ENCODE results near the gene NAPEPLD. TPM values are rescaled to one million over a fixed set of nuclear protein-coding genes. Genes with fewer than 3 reads are reported as not detected.
A peak's percentile ranks its signal among the peaks of the same experiment; 100 is the strongest.
"Not testable (repeated sequence)": the region's sequence is repeated elsewhere in the genome, so short reads cannot be mapped to it uniquely, and the experiment has no call there.

The NAPEPLD gene
- polyA plus RNA-seq (2.6 to 3.8 TPM (median 3.4 TPM) in 3 replicates), polyA minus RNA-seq (2.6 to 5.8 TPM (median 5.0 TPM) in 3 replicates)
- polyA plus RNA-seq (2011; ENCODE audit: low read depth) = 1.6 TPM
- 1.7 and 3.4 TPM in 2 replicates for polyA plus RNA-seq (2011; cell fraction: cytosol; rRNA removed)
- polyA plus RNA-seq (2011; cell fraction: nucleus; rRNA removed) = 4.0 and 4.7 TPM in 2 replicates
- 2.8 and 3.4 TPM in 2 replicates for polyA plus RNA-seq (2012; ENCODE audit: low replicate concordance)
- polyA minus RNA-seq (2011; cell fraction: cytosol; rRNA and poly(A)+ RNA removed) = 1.9 TPM
- 3.8 and 6.8 TPM in 2 replicates for polyA minus RNA-seq (2011; cell fraction: nucleus; rRNA and poly(A)+ RNA removed)

- Histone ChIP-seq H3K4me1 (ENCODE audit: control insufficient read depth, extremely low read depth, insufficient read depth, low read length) (peaks cover 14% of the 10 kb centered on the region), H3K4me3 (ENCODE audit: control insufficient read depth in 2 of 3, extremely low read depth in 1 of 3, insufficient read depth in 2 of 3, low read depth in 1 of 3, low read length in 3 of 3) (peak within 1 kb of the TSS; percentile 51 to 96 (median 92)), H3K9ac (ENCODE audit: control insufficient read depth, extremely low read depth, insufficient read depth, low read length) (peak within 1 kb of the TSS; percentile 82), H4K20me1 (ENCODE audit: control insufficient read depth, extremely low read depth, insufficient read depth, low read length) (no peaks in the 10 kb centered on the region), H3K27ac (ENCODE audit: control insufficient read depth, insufficient read depth, low read length) (peak within 1 kb of the TSS; percentile 85), H3K4me2 (ENCODE audit: control insufficient read depth, extremely low read depth, insufficient read depth, low read depth, low read length) (peak within 1 kb of the TSS; percentile 92), H2AFZ (ENCODE audit: control insufficient read depth, low read length) (peak within 1 kb of the TSS; percentile 93), H3K9me1 (ENCODE audit: control insufficient read depth, extremely low read depth, insufficient read depth, low read length) (no peaks in the 10 kb centered on the region), H3K27me3 (ENCODE audit: control insufficient read depth, extremely low read depth, insufficient read depth, low read length) (no peaks in the 10 kb centered on the region), H3K36me3 (ENCODE audit: control insufficient read depth in 2 of 2, extremely low read depth in 1 of 2, insufficient read depth in 2 of 2, low read length in 2 of 2) (no peaks in the 10 kb centered on the region), H3K79me2 (ENCODE audit: control insufficient read depth, insufficient read depth, low read length) (peaks cover 4% of the 10 kb centered on the region), H3K9me3 (ENCODE audit: control insufficient read depth, low read depth, low read length) (no peaks in the 10 kb centered on the region)
- DNase-seq (ENCODE audit: low read depth, low spot score) (no peak), FAIRE-seq (no peak)
- TF ChIP-seq EZH2 (IDR thresholded peaks at IDR 0.05; ENCODE audit: low read length) (no peak), CTCF (optimal IDR thresholded peaks at IDR 0.05 in 1 of 3, IDR thresholded peaks at IDR 0.05 in 1 of 3, conservative IDR thresholded peaks at IDR 0.05 in 1 of 3; ENCODE audit: extremely low read depth in 1 of 3, insufficient read depth in 2 of 3, low read length in 3 of 3) (no peak)
- dilution Hi-C loops (cut with MboI; ENCODE audit: extremely low pct_ligation_motif_present, low sequenced_read_pairs) = no loop called here
Observed at GRCh38 chr7:103148994-103149807, at the start of gene NAPEPLD. Gene NAPEPLD, minus strand, starts transcription at chr7:103149099. Its CDS starts 20,323 bp downstream, at chr7:103128776.

- H3K9me1 ChIP-seq (ENCODE audit: control insufficient read depth, extremely low read depth, insufficient read depth, low read length); H3K4me2 ChIP-seq (ENCODE audit: control insufficient read depth, extremely low read depth, insufficient read depth, low read depth, low read length); H4K20me1 ChIP-seq (ENCODE audit: control insufficient read depth, extremely low read depth, insufficient read depth, low read length); H3K27me3 ChIP-seq (ENCODE audit: control insufficient read depth, extremely low read depth, insufficient read depth, low read length); H3K79me2 ChIP-seq (ENCODE audit: control insufficient read depth, insufficient read depth, low read length); FAIRE-seq; H3K36me3 ChIP-seq (ENCODE audit: control insufficient read depth in 2 of 2, extremely low read depth in 1 of 2, insufficient read depth in 2 of 2, low read length in 2 of 2); H3K9ac ChIP-seq (ENCODE audit: control insufficient read depth, extremely low read depth, insufficient read depth, low read length); DNase-seq (ENCODE audit: low read depth, low spot score); H3K9me3 ChIP-seq (ENCODE audit: control insufficient read depth, low read depth, low read length); H3K4me1 ChIP-seq (ENCODE audit: control insufficient read depth, extremely low read depth, insufficient read depth, low read length); H3K27ac ChIP-seq (ENCODE audit: control insufficient read depth, insufficient read depth, low read length); dilution Hi-C loops (cut with MboI; ENCODE audit: extremely low pct_ligation_motif_present, low sequenced_read_pairs); H2AFZ ChIP-seq (ENCODE audit: control insufficient read depth, low read length); H3K4me3 ChIP-seq (ENCODE audit: control insufficient read depth in 2 of 3, extremely low read depth in 1 of 3, insufficient read depth in 2 of 3, low read depth in 1 of 3, low read length in 3 of 3): not testable (repeated sequence)
Observed at GRCh38 chr7:103198079-103198478, 49.2 kb upstream of the NAPEPLD start.

GRCh38 chr7:103195364-103195763 is 46.5 kb upstream of the NAPEPLD start:
- dilution Hi-C loops (cut with MboI; ENCODE audit: extremely low pct_ligation_motif_present, low sequenced_read_pairs); H3K4me3 ChIP-seq (ENCODE audit: control insufficient read depth in 2 of 3, extremely low read depth in 1 of 3, insufficient read depth in 2 of 3, low read depth in 1 of 3, low read length in 3 of 3); H3K79me2 ChIP-seq (ENCODE audit: control insufficient read depth, insufficient read depth, low read length); DNase-seq (ENCODE audit: low read depth, low spot score); H3K9me3 ChIP-seq (ENCODE audit: control insufficient read depth, low read depth, low read length); H3K27me3 ChIP-seq (ENCODE audit: control insufficient read depth, extremely low read depth, insufficient read depth, low read length); H3K4me1 ChIP-seq (ENCODE audit: control insufficient read depth, extremely low read depth, insufficient read depth, low read length); H3K36me3 ChIP-seq (ENCODE audit: control insufficient read depth in 2 of 2, extremely low read depth in 1 of 2, insufficient read depth in 2 of 2, low read length in 2 of 2); H3K4me2 ChIP-seq (ENCODE audit: control insufficient read depth, extremely low read depth, insufficient read depth, low read depth, low read length); H3K9me1 ChIP-seq (ENCODE audit: control insufficient read depth, extremely low read depth, insufficient read depth, low read length); H2AFZ ChIP-seq (ENCODE audit: control insufficient read depth, low read length); FAIRE-seq; H3K9ac ChIP-seq (ENCODE audit: control insufficient read depth, extremely low read depth, insufficient read depth, low read length); H4K20me1 ChIP-seq (ENCODE audit: control insufficient read depth, extremely low read depth, insufficient read depth, low read length); H3K27ac ChIP-seq (ENCODE audit: control insufficient read depth, insufficient read depth, low read length): not testable (repeated sequence)

- DNase-seq (ENCODE audit: low read depth, low spot score); H3K9me1 ChIP-seq (ENCODE audit: control insufficient read depth, extremely low read depth, insufficient read depth, low read length); H3K79me2 ChIP-seq (ENCODE audit: control insufficient read depth, insufficient read depth, low read length); FAIRE-seq; H3K27me3 ChIP-seq (ENCODE audit: control insufficient read depth, extremely low read depth, insufficient read depth, low read length); H3K9ac ChIP-seq (ENCODE audit: control insufficient read depth, extremely low read depth, insufficient read depth, low read length); H3K36me3 ChIP-seq (ENCODE audit: control insufficient read depth in 2 of 2, extremely low read depth in 1 of 2, insufficient read depth in 2 of 2, low read length in 2 of 2); H3K27ac ChIP-seq (ENCODE audit: control insufficient read depth, insufficient read depth, low read length); H3K9me3 ChIP-seq (ENCODE audit: control insufficient read depth, low read depth, low read length); H3K4me3 ChIP-seq (ENCODE audit: control insufficient read depth in 2 of 3, extremely low read depth in 1 of 3, insufficient read depth in 2 of 3, low read depth in 1 of 3, low read length in 3 of 3); H4K20me1 ChIP-seq (ENCODE audit: control insufficient read depth, extremely low read depth, insufficient read depth, low read length); H3K4me2 ChIP-seq (ENCODE audit: control insufficient read depth, extremely low read depth, insufficient read depth, low read depth, low read length); H2AFZ ChIP-seq (ENCODE audit: control insufficient read depth, low read length); H3K4me1 ChIP-seq (ENCODE audit: control insufficient read depth, extremely low read depth, insufficient read depth, low read length); dilution Hi-C loops (cut with MboI; ENCODE audit: extremely low pct_ligation_motif_present, low sequenced_read_pairs): not testable (repeated sequence)
Observed at GRCh38 chr7:103172415-103173146, 23.7 kb upstream of the NAPEPLD start.
